SU-DHL-6 (cell line): Measurements from ENCODE around the gene NTNG1.

Experiments used
- H2AFZ ChIP-seq: fragments of 200-600 bp; sonication (generic); 2 replicates; pipeline ENCODE4 v1.6.1; 2014; ENCODE audit warnings: low read depth, mild to moderate bottlenecking, moderate library complexity, mixed read lengths, antibody characterized with exemption, low read length; ENCODE audit not compliant: severe bottlenecking
- H3F3A ChIP-seq: fragments of 200-600 bp; shearing (Covaris generic); 2 replicates; pipeline ENCODE4 v1.6.0; 2016; ENCODE audit warnings: antibody characterized with exemption, mild to moderate bottlenecking; ENCODE audit not compliant: insufficient read depth
- H3K27ac ChIP-seq: fragments of 200-600 bp; sonication (generic); 2 replicates; pipeline ENCODE4 v1.5.1; 2016; ENCODE audit warnings: low read depth, mild to moderate bottlenecking, low read length, moderate library complexity, mixed read lengths
- H3K27me3 ChIP-seq: fragments of 200-600 bp; sonication (generic), shearing (Covaris generic); 2 replicates; pipeline ENCODE4 v1.6.0; 2014; ENCODE audit warnings: mild to moderate bottlenecking, low read length
- H3K36me3 ChIP-seq: fragments of 200-600 bp; sonication (generic); 2 replicates; pipeline ENCODE4 v1.6.1; 2014; ENCODE audit warnings: mild to moderate bottlenecking, low read length, mixed read lengths
- H3K4me2 ChIP-seq: fragments of 300-600, 200-600 bp; shearing (Covaris generic), sonication (generic); 2 replicates; pipeline ENCODE4 v1.6.0; 2014; ENCODE audit warnings: low read length, low read depth, mild to moderate bottlenecking; ENCODE audit not compliant: poor library complexity, severe bottlenecking
- H3K4me3 ChIP-seq: fragments of 200-600 bp; sonication (generic); 2 replicates; pipeline ENCODE4 v1.5.1; 2014; ENCODE audit warnings: antibody characterized with exemption, low read length, mild to moderate bottlenecking, mixed read lengths; ENCODE audit not compliant: insufficient read depth, poor library complexity, severe bottlenecking
- H3K79me2 ChIP-seq: fragments of 200-600 bp; sonication (generic); 2 replicates; pipeline ENCODE4 v1.6.1; 2014; ENCODE audit warnings: mild to moderate bottlenecking, low read length, moderate library complexity; ENCODE audit not compliant: insufficient read depth
- H3K9ac ChIP-seq: fragments of 200-600 bp; sonication (generic); 2 replicates; pipeline ENCODE4 v1.7.0; 2014; ENCODE audit warnings: mild to moderate bottlenecking, low read length
- H3K9me2 ChIP-seq: fragments of 200-600 bp; sonication (generic); replicated peaks from 2 replicates; pipeline ENCODE4 v1.6.1; 2014; ENCODE audit warnings: low read length; ENCODE audit not compliant: insufficient read depth
- H3K9me3 ChIP-seq: fragments of 200-600 bp; sonication (generic); 2 replicates; pipeline ENCODE4 v1.6.1; 2014; ENCODE audit warnings: low read length, mixed read lengths; ENCODE audit not compliant: insufficient read depth
- H4K20me1 ChIP-seq: fragments of 200-600 bp; sonication (generic); 2 replicates; pipeline ENCODE4 v1.6.1; 2014; ENCODE audit warnings: low read depth, mild to moderate bottlenecking, antibody characterized with exemption, low read length, moderate library complexity, mixed read lengths
- EZH2phosphoT487 ChIP-seq: fragments of 200-600 bp; sonication (generic), shearing (Covaris generic); conservative IDR thresholded peaks from 2 replicates; pipeline ENCODE4 v1.6.1; 2018; ENCODE audit warnings: mild to moderate bottlenecking, antibody characterized with exemption, low read length, moderate library complexity, mixed read lengths
- TF ChIP-seq, protein P1 (sequence below): fragments of 200-600 bp; sonication (generic); IDR thresholded peaks from one replicate; pipeline ENCODE4 v1.5.1; 2017; ENCODE audit warnings: antibody characterized with exemption, mild to moderate bottlenecking, low read length, moderate library complexity; ENCODE audit not compliant: insufficient read depth, poor library complexity, severe bottlenecking

Gene NTNG1

DNA sequence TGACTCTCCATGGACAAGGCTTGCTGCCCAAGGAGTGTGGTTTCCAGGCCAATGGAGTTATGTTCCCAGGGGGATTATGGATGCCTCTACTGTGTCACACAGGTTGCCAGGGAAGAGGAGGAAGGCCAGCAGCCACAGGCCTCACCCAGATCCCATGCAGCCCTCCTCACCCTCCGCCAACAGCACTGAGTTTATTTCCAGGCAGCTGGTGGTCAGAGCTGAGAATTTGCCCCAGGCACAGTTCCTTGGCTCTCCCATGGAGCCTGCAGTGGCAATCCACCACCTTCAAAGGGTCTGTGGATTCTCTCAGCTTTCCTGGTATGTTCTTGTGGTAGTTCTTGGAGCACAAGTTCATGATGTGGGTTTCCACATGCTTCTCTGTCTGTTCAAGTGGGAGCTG lies 79.2 kb downstream of the NTNG1 start:
- H3K9me3 ChIP-seq, result no peaks in the 10 kb centered on the region
- H3K36me3 ChIP-seq, result no peaks in the 10 kb centered on the region
- no peak overlapping the region for H3K27ac ChIP-seq
- no peaks in the 10 kb centered on the region for H3F3A ChIP-seq
- no peak overlapping the region for H3K4me2 ChIP-seq
- H3K9ac ChIP-seq, result no peak overlapping the region
- no peak for TF ChIP-seq EZH2phosphoT487
- TF ChIP-seq, protein P1, sequence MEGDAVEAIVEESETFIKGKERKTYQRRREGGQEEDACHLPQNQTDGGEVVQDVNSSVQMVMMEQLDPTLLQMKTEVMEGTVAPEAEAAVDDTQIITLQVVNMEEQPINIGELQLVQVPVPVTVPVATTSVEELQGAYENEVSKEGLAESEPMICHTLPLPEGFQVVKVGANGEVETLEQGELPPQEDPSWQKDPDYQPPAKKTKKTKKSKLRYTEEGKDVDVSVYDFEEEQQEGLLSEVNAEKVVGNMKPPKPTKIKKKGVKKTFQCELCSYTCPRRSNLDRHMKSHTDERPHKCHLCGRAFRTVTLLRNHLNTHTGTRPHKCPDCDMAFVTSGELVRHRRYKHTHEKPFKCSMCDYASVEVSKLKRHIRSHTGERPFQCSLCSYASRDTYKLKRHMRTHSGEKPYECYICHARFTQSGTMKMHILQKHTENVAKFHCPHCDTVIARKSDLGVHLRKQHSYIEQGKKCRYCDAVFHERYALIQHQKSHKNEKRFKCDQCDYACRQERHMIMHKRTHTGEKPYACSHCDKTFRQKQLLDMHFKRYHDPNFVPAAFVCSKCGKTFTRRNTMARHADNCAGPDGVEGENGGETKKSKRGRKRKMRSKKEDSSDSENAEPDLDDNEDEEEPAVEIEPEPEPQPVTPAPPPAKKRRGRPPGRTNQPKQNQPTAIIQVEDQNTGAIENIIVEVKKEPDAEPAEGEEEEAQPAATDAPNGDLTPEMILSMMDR, result no peak
- H3K79me2 ChIP-seq, result no peaks in the 10 kb centered on the region
- no peaks in the 10 kb centered on the region for H3K9me2 ChIP-seq
- H3K27me3 ChIP-seq, result no peaks in the 10 kb centered on the region
- H4K20me1 ChIP-seq, result no peaks in the 10 kb centered on the region
- H3K4me3 ChIP-seq, result no peak overlapping the region
- no peak overlapping the region for H2AFZ ChIP-seq

DNA sequence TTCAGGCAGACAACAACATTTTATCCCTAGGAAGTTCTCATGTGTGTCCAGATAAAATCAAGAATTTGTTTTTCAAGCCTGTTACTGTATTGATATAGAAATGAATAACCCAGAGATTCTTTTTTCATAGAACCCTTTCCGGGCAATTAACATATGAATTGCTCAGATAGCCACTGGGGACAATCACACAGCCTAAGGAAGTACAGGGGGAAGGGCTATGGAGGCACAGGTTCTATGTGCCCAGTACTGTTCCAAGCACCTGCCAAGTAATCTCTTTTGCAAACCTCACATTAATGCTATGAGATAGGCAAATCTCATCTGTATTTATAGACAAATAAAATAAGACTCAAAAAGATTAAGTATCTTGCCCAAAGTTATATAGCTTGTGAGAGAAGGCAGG lies 84.9 kb downstream of the NTNG1 start:
- no peak overlapping the region for H2AFZ ChIP-seq

DNA sequence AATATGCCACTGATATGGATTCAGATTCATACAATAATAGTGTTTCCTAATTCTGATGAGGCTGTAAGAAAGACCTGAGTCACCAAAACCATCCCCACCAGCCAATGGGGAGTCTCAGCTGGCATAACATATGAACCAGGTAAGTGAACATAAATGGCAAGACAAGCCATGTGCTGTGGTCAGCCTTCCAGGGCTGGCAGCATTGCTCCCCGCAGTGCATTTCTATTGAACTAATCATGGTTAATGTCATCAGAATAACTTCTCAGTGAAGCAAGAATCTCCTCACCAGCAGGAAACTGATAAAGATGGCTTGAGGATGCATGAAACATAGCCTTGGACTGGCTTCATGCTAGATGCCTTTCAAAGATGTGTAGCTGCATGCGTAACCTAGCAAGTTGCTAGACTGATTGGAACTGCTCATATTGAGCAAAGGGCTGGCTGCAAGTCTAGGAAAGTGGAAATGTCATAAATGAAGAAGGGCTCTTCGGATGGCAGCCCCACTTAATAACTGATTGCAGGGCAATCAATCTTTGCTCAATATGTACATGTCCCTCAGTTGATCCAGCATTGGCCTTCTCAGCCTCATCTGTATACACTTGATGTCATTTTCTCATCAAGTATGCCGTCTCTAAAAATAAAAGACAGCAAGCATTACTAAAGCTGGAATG lies 88.0 kb downstream of the NTNG1 start:
- no peaks in the 10 kb centered on the region for H3K9me2 ChIP-seq
- no peaks in the 10 kb centered on the region for H3K36me3 ChIP-seq
- H3K27ac ChIP-seq, result no peak overlapping the region
- H3K9me3 ChIP-seq, result no peaks in the 10 kb centered on the region
- H2AFZ ChIP-seq, result no peak overlapping the region
- H3K4me2 ChIP-seq, result no peak overlapping the region
- no peak overlapping the region for H3K9ac ChIP-seq
- no peaks in the 10 kb centered on the region for H3F3A ChIP-seq
- H3K79me2 ChIP-seq, result no peaks in the 10 kb centered on the region
- H4K20me1 ChIP-seq, result no peaks in the 10 kb centered on the region
- no peaks in the 10 kb centered on the region for H3K27me3 ChIP-seq
- TF ChIP-seq, protein P1, result no peak
- no peak for TF ChIP-seq EZH2phosphoT487
- H3K4me3 ChIP-seq, result no peak overlapping the region

More for the DNA sequence above, 84.9 kb downstream of the NTNG1 start:
- no peaks in the 10 kb centered on the region for H3K79me2 ChIP-seq
- no peaks in the 10 kb centered on the region for H3K27me3 ChIP-seq
- H3K9ac ChIP-seq, result no peak overlapping the region
- no peaks in the 10 kb centered on the region for H4K20me1 ChIP-seq
- no peak overlapping the region for H3K4me3 ChIP-seq
- H3K27ac ChIP-seq, result no peak overlapping the region
- H3F3A ChIP-seq, result no peaks in the 10 kb centered on the region
- no peak for TF ChIP-seq EZH2phosphoT487
- TF ChIP-seq, protein P1, result no peak
- H3K9me2 ChIP-seq, result no peaks in the 10 kb centered on the region
- H3K4me2 ChIP-seq, result no peak overlapping the region
- H3K9me3 ChIP-seq, result no peaks in the 10 kb centered on the region
- no peaks in the 10 kb centered on the region for H3K36me3 ChIP-seq
